Tibial nerve (tissue), 4 donors: ENCODE measurements around the gene EARS2. TPM values are rescaled to one million over a fixed set of nuclear protein-coding genes. Genes with fewer than 3 reads are reported as not detected.
"Not testable (repeated sequence)": the region's sequence is repeated elsewhere in the genome, so short reads cannot be mapped to it uniquely, and the experiment has no call there.

Source experiments
- DNase-seq, 2 donors: peaks; one replicate each; pipeline ENCODE4 v3.0.0-alpha.2; 2019; ENCODE audit warnings: low spot score in 2 of 2
- H3K27ac ChIP-seq, 4 donors: fragments of 200-600 bp; sonication (generic) in 3 of 4; one replicate each; pipeline ENCODE4 v1.5.1; 2017 to 2019; ENCODE audit warnings: mild to moderate bottlenecking in 1 of 4
- H3K27me3 ChIP-seq, 2 donors: fragments of 200-600 bp; sonication (generic) in 1 of 2; one replicate each; pipeline versions ENCODE4 v1.5.1 to v1.6.0; 2017 to 2019
- H3K36me3 ChIP-seq, 3 donors: fragments of 200-600 bp; sonication (generic); one replicate each; pipeline ENCODE4 v1.5.1; 2018 to 2019
- H3K4me1 ChIP-seq, 4 donors: fragments of 200-600 bp; sonication (generic) in 3 of 4; one replicate each; pipeline ENCODE4 v1.5.1; 2017 to 2019
- H3K4me3 ChIP-seq, 4 donors: fragments of 200-600 bp; sonication (generic) in 3 of 4; one replicate each; pipeline ENCODE4 v1.5.1; 2017 to 2019; ENCODE audit warnings: mild to moderate bottlenecking in 1 of 4, moderate library complexity in 1 of 4
- H3K9me3 ChIP-seq, 4 donors: fragments of 200-600 bp; sonication (generic) in 3 of 4; one replicate each; pipeline ENCODE4 v1.5.1; 2017 to 2019
- EP300 ChIP-seq, 2 donors: sonication (generic); formaldehyde crosslinking; IDR thresholded peaks; one replicate each; pipeline ENCODE4 v1.6.1; 2017; ENCODE audit warnings: antibody characterized with exemption in 2 of 2, mild to moderate bottlenecking in 1 of 2
- POLR2A ChIP-seq, 2 donors: fragments of 450-650 bp; IDR thresholded peaks; one replicate each; pipeline ENCODE4 v1.6.1; 2017; ENCODE audit warnings: antibody characterized with exemption in 2 of 2, mild to moderate bottlenecking in 2 of 2, moderate library complexity in 2 of 2
- WGBS, 2 donors: methylation state at CpG; one replicate each; pipeline ENCODE4 v1.1.5; 2018; 5-methylcytosine and 5-hydroxymethylcytosine counted together
- total RNA-seq, 4 donors: library from RNA; depleted of rRNA; stranded (reverse); fragments of >200 nt; gene quantifications; one replicate each; pipeline ENCODE4 v1.1.0, GENCODE V29; 2016
- TF ChIP-seq, protein P1 (sequence below), 5 experiments: fragments of 200-600 bp in 3 of 5; fragments of 450-650 bp in 2 of 5; sonication (generic) in 3 of 5; IDR thresholded peaks; one replicate each; pipeline ENCODE4 v1.5.1; 2016 to 2019; ENCODE audit warnings: antibody characterized with exemption in 5 of 5, mild to moderate bottlenecking in 3 of 5, moderate library complexity in 2 of 5

EARS2 gene
- total RNA-seq, 4 donors from 2014 or later = 42.2 to 70.7 (median 57.1) TPM

DNA sequence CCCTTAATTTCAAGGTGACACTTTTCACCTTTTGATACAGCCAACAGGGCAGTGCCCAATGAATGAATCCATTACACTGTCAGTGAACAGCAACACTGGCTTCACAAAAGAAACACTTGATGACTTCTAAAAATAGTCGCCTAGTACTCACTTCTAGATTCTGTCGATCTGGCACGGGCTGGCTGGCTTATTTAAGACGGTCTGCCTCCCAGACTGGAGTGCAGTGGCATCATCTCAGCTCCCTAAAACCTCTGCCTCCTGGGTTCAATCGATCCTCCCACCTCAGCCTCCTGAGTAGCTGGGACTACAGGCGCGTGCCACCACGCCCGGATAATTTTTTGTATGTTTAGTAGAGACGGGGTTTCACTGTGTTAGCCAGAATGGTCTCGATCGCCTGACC is 37.0 kb upstream of the EARS2 start:
- Histone ChIP-seq H3K4me3 (no peak overlapping the region), H3K9me3 (no peaks in the 10 kb centered on the region), H3K36me3 (peaks cover 0 to 51% (median 0%) of the 10 kb centered on the region in 3 donors), H3K27me3 (no peaks in the 10 kb centered on the region), H3K4me1 (peaks cover 0 to 30% (median 15%) of the 10 kb centered on the region in 4 donors), H3K27ac (no peak overlapping the region)
- TF ChIP-seq EP300 (IDR thresholded peaks at IDR 0.05) = no peak
- no peak for TF ChIP-seq POLR2A (IDR thresholded peaks at IDR 0.05)
- TF ChIP-seq, protein P1, sequence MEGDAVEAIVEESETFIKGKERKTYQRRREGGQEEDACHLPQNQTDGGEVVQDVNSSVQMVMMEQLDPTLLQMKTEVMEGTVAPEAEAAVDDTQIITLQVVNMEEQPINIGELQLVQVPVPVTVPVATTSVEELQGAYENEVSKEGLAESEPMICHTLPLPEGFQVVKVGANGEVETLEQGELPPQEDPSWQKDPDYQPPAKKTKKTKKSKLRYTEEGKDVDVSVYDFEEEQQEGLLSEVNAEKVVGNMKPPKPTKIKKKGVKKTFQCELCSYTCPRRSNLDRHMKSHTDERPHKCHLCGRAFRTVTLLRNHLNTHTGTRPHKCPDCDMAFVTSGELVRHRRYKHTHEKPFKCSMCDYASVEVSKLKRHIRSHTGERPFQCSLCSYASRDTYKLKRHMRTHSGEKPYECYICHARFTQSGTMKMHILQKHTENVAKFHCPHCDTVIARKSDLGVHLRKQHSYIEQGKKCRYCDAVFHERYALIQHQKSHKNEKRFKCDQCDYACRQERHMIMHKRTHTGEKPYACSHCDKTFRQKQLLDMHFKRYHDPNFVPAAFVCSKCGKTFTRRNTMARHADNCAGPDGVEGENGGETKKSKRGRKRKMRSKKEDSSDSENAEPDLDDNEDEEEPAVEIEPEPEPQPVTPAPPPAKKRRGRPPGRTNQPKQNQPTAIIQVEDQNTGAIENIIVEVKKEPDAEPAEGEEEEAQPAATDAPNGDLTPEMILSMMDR (IDR thresholded peaks at IDR 0.05) = no peak
- WGBS, 2 donors = 95 to 96% methylated on average over 12 of the region's 12 CpGs
- DNase-seq = no peak

DNA sequence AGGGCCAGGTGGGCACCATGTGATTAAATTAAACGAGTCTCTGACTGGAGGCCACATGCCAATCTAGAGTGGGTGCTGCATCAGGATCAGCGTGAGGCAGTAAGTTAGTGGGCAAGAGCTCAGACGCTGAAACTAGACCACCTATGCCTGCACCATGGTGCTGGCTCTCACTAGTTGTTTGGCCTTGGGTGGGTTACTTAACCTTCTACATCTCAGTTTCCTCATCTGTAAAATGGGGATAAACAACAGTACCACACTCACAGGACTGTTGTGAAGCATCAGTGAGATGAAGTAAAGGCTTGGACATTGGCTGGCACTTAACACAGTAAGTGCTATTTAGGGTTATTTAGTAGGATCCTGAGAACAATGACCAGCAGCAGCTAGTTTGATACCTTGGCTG is 33.0 kb upstream of the EARS2 start:
- H3K4me3 ChIP-seq = no peak overlapping the region
- no peak for DNase-seq
- H3K9me3 ChIP-seq = no peaks in the 10 kb centered on the region
- 86 to 88% methylated on average over 3 of the region's 3 CpGs for WGBS, 2 donors
- no peak overlapping the region for H3K27ac ChIP-seq
- peaks cover 7 to 91% (median 9%) of the 10 kb centered on the region in 3 donors for H3K36me3 ChIP-seq
- TF ChIP-seq POLR2A (IDR thresholded peaks at IDR 0.05) (no peak), EP300 (IDR thresholded peaks at IDR 0.05) (no peak)
- TF ChIP-seq, protein P1 (IDR thresholded peaks at IDR 0.05) = no peak
- H3K4me1 ChIP-seq = peaks cover 0 to 17% (median 12%) of the 10 kb centered on the region in 4 donors
- no peaks in the 10 kb centered on the region for H3K27me3 ChIP-seq

DNA sequence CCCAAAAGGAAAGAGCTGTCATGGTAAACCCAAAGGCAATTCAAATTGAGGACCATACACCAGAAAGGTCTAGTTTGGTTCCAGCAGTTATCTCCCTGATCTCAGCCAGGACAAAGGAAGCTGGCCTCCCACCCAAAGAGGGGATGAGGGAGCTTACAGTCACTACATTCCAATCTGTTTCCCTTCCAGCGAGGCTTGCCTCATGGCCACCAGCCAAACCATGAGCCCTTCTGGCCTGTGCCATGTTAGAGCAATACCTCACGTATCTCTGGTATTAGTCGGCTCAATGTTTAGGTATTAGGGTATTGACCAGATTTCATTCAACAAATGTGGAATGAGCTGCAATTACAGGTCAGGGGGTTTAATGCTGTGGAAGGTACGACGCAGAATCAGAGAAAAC is 30.6 kb upstream of the EARS2 start:
- H3K36me3 ChIP-seq = peaks cover 7 to 98% (median 16%) of the 10 kb centered on the region in 3 donors
- WGBS, 2 donors = 86 to 88% methylated on average over 5 of the region's 5 CpGs

DNA sequence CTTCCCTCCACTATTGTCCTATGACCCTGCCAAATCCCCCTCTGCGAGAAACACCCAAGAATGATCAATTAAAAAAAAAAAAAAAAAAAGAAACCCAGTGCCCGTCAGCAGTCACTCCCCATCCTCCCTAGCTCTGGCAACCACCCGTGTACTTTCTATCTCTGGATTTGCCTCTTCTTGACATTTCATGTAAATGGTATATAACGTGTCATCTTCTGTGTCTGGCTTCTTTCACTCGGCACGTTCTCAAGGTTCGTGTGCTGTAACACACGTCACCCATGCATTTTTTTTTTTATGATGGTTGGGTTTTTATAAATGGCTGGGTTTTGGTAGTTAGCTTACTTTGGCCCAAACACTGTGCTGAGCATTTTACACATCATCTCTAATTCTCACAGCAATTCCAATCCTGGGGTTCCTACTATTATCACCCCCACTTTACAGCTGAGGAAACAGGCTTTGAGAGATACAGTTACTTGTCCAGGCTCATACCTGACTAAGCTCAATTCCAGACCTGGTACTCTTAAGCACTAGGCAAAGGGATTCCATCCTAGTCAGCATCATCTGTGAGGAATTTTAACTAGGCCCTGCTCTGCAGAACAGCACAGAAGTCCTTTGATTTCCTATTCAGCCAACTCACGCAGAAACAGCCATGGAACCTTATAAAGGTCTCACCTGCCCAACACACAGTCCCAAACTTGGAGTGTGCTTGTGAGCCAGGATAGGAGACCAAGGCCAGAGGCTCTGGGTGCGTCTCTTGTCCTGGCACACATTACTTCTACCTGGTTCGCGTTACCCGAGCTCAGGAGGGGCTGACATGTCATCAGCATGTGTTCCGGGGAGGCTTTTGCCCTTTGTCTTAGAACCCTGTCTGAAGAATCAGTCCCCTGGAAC is 27.3 kb upstream of the EARS2 start:
- WGBS, 2 donors = 84 to 88% methylated on average over 13 to 14 of the region's 14 CpGs
- H3K36me3 ChIP-seq = peaks cover 7 to 98% (median 16%) of the 10 kb centered on the region in 3 donors
- H3K27me3 ChIP-seq = no peaks in the 10 kb centered on the region

More for the DNA sequence above, 30.6 kb upstream of the EARS2 start:
- H3K27ac ChIP-seq = no peak overlapping the region
- H3K27me3 ChIP-seq = no peaks in the 10 kb centered on the region
- no peaks in the 10 kb centered on the region for H3K4me1 ChIP-seq
- no peak for DNase-seq
- no peak for TF ChIP-seq POLR2A (IDR thresholded peaks at IDR 0.05)
- TF ChIP-seq EP300 (IDR thresholded peaks at IDR 0.05) = no peak
- TF ChIP-seq, protein P1 (IDR thresholded peaks at IDR 0.05) = no peak
- H3K9me3 ChIP-seq = no peaks in the 10 kb centered on the region
- H3K4me3 ChIP-seq = no peak overlapping the region

DNA sequence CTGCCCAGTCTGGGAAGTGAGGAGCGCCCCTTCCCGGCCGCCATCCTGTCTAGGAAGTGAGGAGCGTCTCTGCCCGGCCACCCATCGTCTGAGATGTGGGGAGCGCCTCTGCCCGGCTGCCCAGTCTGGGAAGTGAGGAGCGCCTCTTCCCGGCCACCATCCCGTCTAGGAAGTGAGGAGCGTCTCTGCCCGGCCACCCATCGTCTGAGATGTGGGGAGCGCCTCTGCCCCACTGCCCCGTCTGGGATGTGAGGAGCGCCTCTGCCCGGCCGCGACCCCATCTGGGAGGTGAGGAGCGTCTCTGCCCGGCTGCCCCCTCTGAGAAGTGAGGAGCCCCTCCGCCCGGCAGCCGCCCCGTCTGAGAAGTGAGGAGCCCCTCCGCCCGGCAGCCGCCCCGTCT is 26.1 kb upstream of the EARS2 start:
- H3K4me3 ChIP-seq, H3K27me3 ChIP-seq, H3K27ac ChIP-seq, H3K4me1 ChIP-seq, DNase-seq, H3K9me3 ChIP-seq: not testable (repeated sequence)
- WGBS, 2 donors = 95% methylated on average over 14 to 15 of the region's 30 CpGs
- peaks cover 7 to 96% (median 16%) of the 10 kb centered on the region in 3 donors for H3K36me3 ChIP-seq

More for the DNA sequence above, 27.3 kb upstream of the EARS2 start:
- Histone ChIP-seq H3K4me1 (no peaks in the 10 kb centered on the region), H3K9me3 (no peaks in the 10 kb centered on the region), H3K27ac (no peak overlapping the region), H3K4me3 (no peak overlapping the region)
- DNase-seq = no peak
- TF ChIP-seq POLR2A (IDR thresholded peaks at IDR 0.05) = no peak
- TF ChIP-seq EP300 (IDR thresholded peaks at IDR 0.05) = no peak
- TF ChIP-seq, protein P1 (IDR thresholded peaks at IDR 0.05) = no peak
